HCT116 (cell line): ENCODE measurements around the gene PLD4. TPM values are rescaled to one million over a fixed set of nuclear protein-coding genes. Genes with fewer than 3 reads are reported as not detected.
A peak's percentile ranks its signal among the peaks of the same experiment; 100 is the strongest.

Experiments used
- ATAC-seq: fragments of 200-7000 bp; cut with Tn5 transposase; 2 replicates; pipeline ENCODE4 v1.9.1; 2020; ENCODE audit warnings: mild to moderate bottlenecking, moderate library complexity
- BruUV-seq: library from RNA; stranded (reverse); fragments of 400-500 nt; replicated peaks from 2 replicates; lab custom pipeline; 2021; lab: Mats Ljungman, UMichigan
- CTCF ChIA-PET: fragments of 300-600 bp; sonication (Branson Sonifier 250); formaldehyde crosslinking; loops from one replicate; lab custom pipeline; 2021; ENCODE audit warnings: antibody characterized with exemption; lab: Charles Lee
- POLR2A ChIA-PET: fragments of 300-600, 350-600 bp; sonication (Branson Sonifier 250); formaldehyde crosslinking; loops from one replicate; lab custom pipeline; 2021; ENCODE audit warnings: antibody characterized with exemption; lab: Charles Lee
- RAD21 ChIA-PET, 2 experiments: fragments of 300-600 bp; sonication (Branson Sonifier 250); formaldehyde crosslinking; loops; one replicate each; lab custom pipeline; 2023; ENCODE audit warnings: low total read pairs in 2 of 2; ENCODE audit not compliant: uncharacterized antibody in 2 of 2, unreplicated experiment in 2 of 2, low non-redundant PET in 1 of 2; lab: Charles Lee
- DNase-seq: peaks from one replicate; pipeline ENCODE4 v3.0.0-alpha.2; 2010; ENCODE audit warnings: low read depth, low spot score
- H2AFZ ChIP-seq: fragments of 200-600 bp; shearing (Covaris generic), sonication (generic); 2 replicates; pipeline ENCODE4 v1.6.1; 2017; ENCODE audit warnings: low read depth, mixed run types, mixed read lengths, antibody characterized with exemption, low read length; ENCODE audit not compliant: poor library complexity, severe bottlenecking
- H3K27ac ChIP-seq: 2 replicates; pipeline ENCODE4 v1.5.1; 2012; ENCODE audit warnings: low read depth, low read length
- H3K27me3 ChIP-seq: fragments of 200-600 bp; sonication (generic); 2 replicates; pipeline ENCODE4 v1.6.1; 2016; ENCODE audit warnings: mixed run types, low read length, mixed read lengths; ENCODE audit not compliant: insufficient read depth
- H3K36me3 ChIP-seq, 2 experiments: fragments of 200-500 bp in 1 of 2; fragments of 200-600 bp in 1 of 2; sonication (Bioruptor generic) in 1 of 2; sonication (generic) in 1 of 2; 2 replicates each; pipeline versions ENCODE4 v1.5.1 to v1.6.1; 2014 to 2016; ENCODE audit warnings: low read length in 2 of 2, inconsistent platforms in 1 of 2, mixed read lengths in 1 of 2, mixed run types in 1 of 2; ENCODE audit not compliant: insufficient read depth in 2 of 2, control insufficient read depth in 1 of 2
- H3K4me1 ChIP-seq, 2 experiments: fragments of 200-600 bp in 1 of 2; sonication (generic) in 1 of 2; 2 replicates each; pipeline versions ENCODE4 v1.5.1 to v1.6.1; 2012 to 2017; ENCODE audit warnings: low read length in 2 of 2, inconsistent platforms in 1 of 2, mild to moderate bottlenecking in 1 of 2, mixed read lengths in 1 of 2, mixed run types in 1 of 2, moderate library complexity in 1 of 2; ENCODE audit not compliant: insufficient read depth in 2 of 2, control insufficient read depth in 1 of 2
- H3K4me2 ChIP-seq: fragments of 200-600 bp; sonication (generic); 2 replicates; pipeline ENCODE4 v1.6.1; 2017; ENCODE audit warnings: mixed run types, low read length, mixed read lengths
- H3K4me3 ChIP-seq, 2 experiments: fragments of 200-600 bp in 1 of 2; sonication (generic) in 1 of 2; replicated peaks in 1 of 2; 2 replicates each; pipeline ENCODE4 v1.5.1; 2011 to 2016; ENCODE audit warnings: low read length in 2 of 2, control low read depth in 1 of 2, low read depth in 1 of 2, mild to moderate bottlenecking in 1 of 2, mixed read lengths in 1 of 2, mixed run types in 1 of 2
- H3K79me2 ChIP-seq: fragments of 200-600 bp; sonication (generic); 2 replicates; pipeline ENCODE4 v1.6.1; 2017; ENCODE audit warnings: mild to moderate bottlenecking, mixed run types, low read length, moderate library complexity, mixed read lengths; ENCODE audit not compliant: insufficient read depth
- H3K9ac ChIP-seq: fragments of 200-600 bp; sonication (generic); 2 replicates; pipeline ENCODE4 v1.6.1; 2016; ENCODE audit warnings: low read length, mixed read lengths
- H3K9me2 ChIP-seq: fragments of 200-600 bp; sonication (generic), shearing (Covaris generic); 2 replicates; pipeline ENCODE4 v1.6.1; 2017; ENCODE audit warnings: mixed run types, mild to moderate bottlenecking, moderate library complexity; ENCODE audit not compliant: insufficient read depth
- H3K9me3 ChIP-seq, 2 experiments: fragments of 200-500 bp in 1 of 2; fragments of 200-600 bp in 1 of 2; sonication (Bioruptor generic) in 1 of 2; sonication (generic) in 1 of 2; 2 replicates each; pipeline ENCODE4 v1.6.1; 2014 to 2017; ENCODE audit warnings: low read length in 2 of 2, mixed read lengths in 2 of 2, inconsistent platforms in 1 of 2, low read depth in 1 of 2, mild to moderate bottlenecking in 1 of 2, mixed run types in 1 of 2, moderate library complexity in 1 of 2; ENCODE audit not compliant: control insufficient read depth in 1 of 2, insufficient read depth in 1 of 2
- H4K20me1 ChIP-seq: fragments of 200-600 bp; sonication (generic), shearing (Covaris generic); 2 replicates; pipeline ENCODE4 v1.6.1; 2017; ENCODE audit warnings: mixed run types, mild to moderate bottlenecking, moderate library complexity; ENCODE audit not compliant: insufficient read depth
- CBX3 ChIP-seq: IDR thresholded peaks from 2 replicates; pipeline ENCODE4 v1.6.1; 2012; ENCODE audit warnings: low read depth
- EGR1 ChIP-seq: IDR thresholded peaks from 2 replicates; pipeline ENCODE4 v1.6.1; 2012; ENCODE audit warnings: low read depth
- EZH2 ChIP-seq: fragments of 200-600 bp; sonication (generic); IDR thresholded peaks from 2 replicates; pipeline ENCODE4 v1.6.1; 2017; ENCODE audit warnings: antibody characterized with exemption, mixed run types
- EZH2phosphoT487 ChIP-seq: fragments of 200-600 bp; IDR thresholded peaks from 2 replicates; pipeline ENCODE4 v1.6.1; 2018; ENCODE audit warnings: antibody characterized with exemption, borderline replicate concordance
- POLR2A ChIP-seq: IDR thresholded peaks from 2 replicates; pipeline ENCODE4 v1.7.0; 2011; ENCODE audit warnings: borderline replicate concordance; ENCODE audit not compliant: insufficient read depth, insufficient read length; ENCODE audit errors: extremely low read depth
- POLR2AphosphoS5 ChIP-seq: IDR thresholded peaks from 2 replicates; pipeline ENCODE4 v1.6.1; 2011; ENCODE audit warnings: mild to moderate bottlenecking, low read depth, low read length, moderate library complexity
- SP1 ChIP-seq: IDR thresholded peaks from 2 replicates; pipeline ENCODE4 v1.6.1; 2012; ENCODE audit warnings: low read depth
- SRF ChIP-seq: IDR thresholded peaks from 2 replicates; pipeline ENCODE4 v1.6.1; 2012; ENCODE audit warnings: low read depth
- TCF7L2 ChIP-seq: IDR thresholded peaks from 2 replicates; pipeline ENCODE4 v1.7.0; 2011; ENCODE audit warnings: borderline replicate concordance, inconsistent platforms; ENCODE audit not compliant: insufficient read depth, insufficient read length; ENCODE audit errors: extremely low read depth
- ZNF274 ChIP-seq: fragments of 200-500 bp; sonication (Bioruptor generic); IDR thresholded peaks from 2 replicates; pipeline ENCODE4 v1.6.1; 2014; ENCODE audit warnings: mild to moderate bottlenecking, low read depth, low read length, inconsistent platforms
- intact Hi-C: fragments of 100-400 bp; cut with micrococcal nuclease; formaldehyde crosslinking; loops from 2 replicates; pipeline ENCODE4 v1.10.0; 2022
- total RNA-seq: library from RNA; stranded (reverse); gene quantifications from one replicate; pipeline ENCODE4 v1.2.1, GENCODE V29; 2021; ENCODE audit not compliant: unreplicated experiment
- TF ChIP-seq, protein P1 (sequence below): IDR thresholded peaks from 2 replicates; pipeline ENCODE4 v1.6.1; 2012; ENCODE audit warnings: low read depth
- TF ChIP-seq, protein P2 (sequence below): IDR thresholded peaks from 2 replicates; pipeline ENCODE4 v1.6.1; 2012

Gene PLD4
- total RNA-seq, 1 experiment from 2014 or later: 0.12 TPM

DNA sequence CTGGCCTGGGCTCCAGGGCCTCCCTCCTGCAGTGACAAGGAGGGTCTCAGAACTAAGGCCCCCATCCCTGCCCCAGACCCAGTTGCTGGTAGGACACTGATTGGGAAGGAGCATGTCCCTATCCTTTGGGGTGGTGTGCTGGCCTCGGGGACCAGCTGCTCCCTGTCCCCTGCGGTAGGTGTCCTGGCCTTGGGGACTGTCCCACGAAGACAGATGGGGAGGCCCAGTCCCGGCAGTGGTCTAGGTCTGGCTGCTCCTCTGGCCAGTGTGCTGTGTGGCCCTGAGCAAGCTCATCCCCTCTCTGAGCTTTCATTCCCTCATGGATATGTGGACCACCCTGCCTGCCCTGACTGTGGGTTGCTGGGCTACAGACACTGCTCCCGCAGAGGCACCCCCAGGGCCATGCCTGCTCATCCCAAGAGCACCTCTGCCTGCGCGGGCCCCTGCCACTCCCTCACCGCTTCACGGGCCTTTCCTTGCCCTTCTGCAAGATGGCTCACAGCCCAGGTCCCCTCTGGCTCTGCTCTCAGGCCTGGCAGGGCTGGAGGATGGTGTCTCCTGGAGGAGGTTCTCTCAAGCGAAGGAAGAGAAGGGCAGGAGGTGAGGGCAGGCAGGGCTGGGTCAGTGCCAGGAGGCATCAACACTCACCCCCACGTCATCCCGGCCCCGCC is 41.0 kb downstream of the PLD4 start (continued):
- TF ChIP-seq, protein P1, sequence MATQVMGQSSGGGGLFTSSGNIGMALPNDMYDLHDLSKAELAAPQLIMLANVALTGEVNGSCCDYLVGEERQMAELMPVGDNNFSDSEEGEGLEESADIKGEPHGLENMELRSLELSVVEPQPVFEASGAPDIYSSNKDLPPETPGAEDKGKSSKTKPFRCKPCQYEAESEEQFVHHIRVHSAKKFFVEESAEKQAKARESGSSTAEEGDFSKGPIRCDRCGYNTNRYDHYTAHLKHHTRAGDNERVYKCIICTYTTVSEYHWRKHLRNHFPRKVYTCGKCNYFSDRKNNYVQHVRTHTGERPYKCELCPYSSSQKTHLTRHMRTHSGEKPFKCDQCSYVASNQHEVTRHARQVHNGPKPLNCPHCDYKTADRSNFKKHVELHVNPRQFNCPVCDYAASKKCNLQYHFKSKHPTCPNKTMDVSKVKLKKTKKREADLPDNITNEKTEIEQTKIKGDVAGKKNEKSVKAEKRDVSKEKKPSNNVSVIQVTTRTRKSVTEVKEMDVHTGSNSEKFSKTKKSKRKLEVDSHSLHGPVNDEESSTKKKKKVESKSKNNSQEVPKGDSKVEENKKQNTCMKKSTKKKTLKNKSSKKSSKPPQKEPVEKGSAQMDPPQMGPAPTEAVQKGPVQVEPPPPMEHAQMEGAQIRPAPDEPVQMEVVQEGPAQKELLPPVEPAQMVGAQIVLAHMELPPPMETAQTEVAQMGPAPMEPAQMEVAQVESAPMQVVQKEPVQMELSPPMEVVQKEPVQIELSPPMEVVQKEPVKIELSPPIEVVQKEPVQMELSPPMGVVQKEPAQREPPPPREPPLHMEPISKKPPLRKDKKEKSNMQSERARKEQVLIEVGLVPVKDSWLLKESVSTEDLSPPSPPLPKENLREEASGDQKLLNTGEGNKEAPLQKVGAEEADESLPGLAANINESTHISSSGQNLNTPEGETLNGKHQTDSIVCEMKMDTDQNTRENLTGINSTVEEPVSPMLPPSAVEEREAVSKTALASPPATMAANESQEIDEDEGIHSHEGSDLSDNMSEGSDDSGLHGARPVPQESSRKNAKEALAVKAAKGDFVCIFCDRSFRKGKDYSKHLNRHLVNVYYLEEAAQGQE: no peak
- no peak for TF ChIP-seq CBX3

DNA sequence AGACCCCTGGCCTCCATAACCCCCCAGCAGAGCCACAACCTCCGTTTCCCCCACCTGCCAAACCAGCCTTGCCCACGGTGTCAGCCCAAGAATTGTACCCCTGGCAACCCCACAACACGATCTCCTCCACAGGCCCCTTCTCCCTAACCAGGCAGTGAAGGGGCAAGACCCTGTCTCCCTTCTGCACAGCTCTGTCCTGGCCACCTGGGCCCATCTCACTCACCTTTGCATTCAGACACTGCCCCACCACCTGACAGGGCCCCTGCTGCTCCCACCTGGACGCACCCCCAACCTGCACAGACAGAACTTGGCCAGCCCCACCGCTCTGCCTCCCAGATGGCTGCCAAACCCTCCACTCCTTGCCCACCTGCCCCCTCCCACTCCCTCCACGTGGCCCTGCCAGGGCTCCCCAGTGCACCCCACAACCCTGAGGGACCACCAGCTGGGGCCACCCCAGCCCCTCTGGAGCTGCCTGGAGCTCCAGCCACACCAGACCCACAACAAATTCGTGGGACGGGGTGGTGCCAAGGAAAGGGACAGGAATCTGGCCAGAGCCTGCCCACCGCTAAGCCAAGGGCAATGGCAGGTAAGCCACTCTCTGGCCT is 41.7 kb downstream of the PLD4 start:
- POLR2A ChIA-PET: no interaction called here
- TF ChIP-seq SP1 (no peak), EGR1 (no peak), POLR2A (no peak), SRF (no peak), POLR2AphosphoS5 (no peak), EZH2 (no peak), ZNF274 (no peak), TCF7L2 (no peak), CBX3 (no peak), EZH2phosphoT487 (no peak)
- TF ChIP-seq, protein P2, sequence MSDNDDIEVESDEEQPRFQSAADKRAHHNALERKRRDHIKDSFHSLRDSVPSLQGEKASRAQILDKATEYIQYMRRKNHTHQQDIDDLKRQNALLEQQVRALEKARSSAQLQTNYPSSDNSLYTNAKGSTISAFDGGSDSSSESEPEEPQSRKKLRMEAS: no peak
- RAD21 ChIA-PET: no interaction called here
- no peak for ATAC-seq
- CTCF ChIA-PET: interaction anchor here (1.3 kb wide), 1 partner anchor 79 kb away, joined by 3 read pairs; no protein-coding TSS in a partner anchor
- no peaks in the 10 kb centered on the region for H4K20me1 ChIP-seq
- no peaks in the 10 kb centered on the region; a peak in 1 of 4 replicates for H3K36me3 ChIP-seq
- intact Hi-C loops: no loop called here
- no peak overlapping the region for H2AFZ ChIP-seq
- H3K9ac ChIP-seq: peak overlapping the region; percentile 80; the same call in 1 of the 2 replicates
- no peak for DNase-seq
- H3K79me2 ChIP-seq: no peaks in the 10 kb centered on the region
- no peaks in the 10 kb centered on the region for H3K27me3 ChIP-seq
- H3K27ac ChIP-seq: no peak overlapping the region
- BruUV-seq: no TSS peak
- no peak overlapping the region for H3K4me3 ChIP-seq
- H3K4me1 ChIP-seq: peaks cover 40 to 50% of the 10 kb centered on the region in 2 experiments
- no peaks in the 10 kb centered on the region for H3K9me3 ChIP-seq
- no peaks in the 10 kb centered on the region for H3K9me2 ChIP-seq
- H3K4me2 ChIP-seq: peak overlapping the region; percentile 90
